ENCODE results near the gene CLRN2.
A peak's percentile ranks its signal among the peaks of the same experiment; 100 is the strongest.
"Not testable (repeated sequence)": the region's sequence is repeated elsewhere in the genome, so short reads cannot be mapped to it uniquely, and the experiment has no call there.

Gene CLRN2

DNA sequence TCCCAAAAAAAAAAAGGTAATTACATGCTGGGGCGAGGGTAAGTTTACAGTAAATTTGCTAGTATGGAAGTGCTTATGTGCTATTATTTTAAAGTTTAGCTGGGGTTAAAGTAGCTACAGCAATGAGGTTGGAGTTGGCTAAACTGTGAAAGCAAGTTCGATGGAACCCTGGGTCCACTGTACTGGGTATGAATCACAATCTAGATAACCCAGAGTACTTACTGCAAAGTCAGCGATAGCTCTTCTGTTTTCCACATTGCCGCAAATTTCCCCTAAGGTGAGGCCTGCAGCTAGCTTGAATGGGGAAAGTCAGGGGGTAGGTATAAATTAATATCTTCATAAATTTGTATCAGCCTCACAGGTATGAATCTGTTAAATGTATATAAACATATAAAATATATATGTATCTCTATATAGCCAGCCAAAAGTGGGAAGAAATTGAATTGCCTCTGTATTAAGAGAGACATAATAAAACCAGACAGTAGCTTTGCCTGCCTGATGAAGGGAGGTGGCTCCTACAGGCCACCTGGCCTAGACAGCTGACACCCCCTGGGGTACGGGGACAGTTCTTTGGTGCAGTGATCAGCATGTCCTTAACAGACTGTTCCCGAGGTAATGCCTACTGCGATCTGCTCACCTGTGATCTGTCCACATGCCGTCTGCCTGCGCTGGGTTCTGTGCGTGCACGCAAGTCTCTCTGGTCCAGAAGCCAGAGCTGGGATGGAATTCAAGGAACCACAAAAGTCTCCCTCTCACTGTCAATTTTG, 30.6 kb downstream of the CLRN2 start:
- DNase-seq: no peak

DNA sequence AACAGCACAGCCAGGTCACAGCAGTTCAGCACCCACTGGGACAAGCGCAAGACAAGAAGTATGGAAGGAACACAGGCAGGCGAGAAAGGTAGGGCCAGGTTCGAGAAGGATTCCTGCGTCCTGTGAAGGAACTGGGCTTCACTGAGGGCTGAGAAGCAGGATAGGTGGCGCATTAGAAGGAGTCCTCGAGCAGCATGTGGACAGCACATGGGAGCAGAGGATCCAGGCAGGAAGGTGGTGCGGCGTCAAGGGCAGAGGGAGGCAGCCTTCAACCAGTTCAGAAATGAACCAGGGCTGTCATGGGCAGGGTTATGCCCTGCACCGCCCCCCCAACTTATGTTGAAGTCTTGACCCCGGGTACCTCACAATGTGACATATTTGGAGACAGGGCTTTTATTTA, 31.3 kb downstream of the CLRN2 start:
- DNase-seq: no peak

DNA sequence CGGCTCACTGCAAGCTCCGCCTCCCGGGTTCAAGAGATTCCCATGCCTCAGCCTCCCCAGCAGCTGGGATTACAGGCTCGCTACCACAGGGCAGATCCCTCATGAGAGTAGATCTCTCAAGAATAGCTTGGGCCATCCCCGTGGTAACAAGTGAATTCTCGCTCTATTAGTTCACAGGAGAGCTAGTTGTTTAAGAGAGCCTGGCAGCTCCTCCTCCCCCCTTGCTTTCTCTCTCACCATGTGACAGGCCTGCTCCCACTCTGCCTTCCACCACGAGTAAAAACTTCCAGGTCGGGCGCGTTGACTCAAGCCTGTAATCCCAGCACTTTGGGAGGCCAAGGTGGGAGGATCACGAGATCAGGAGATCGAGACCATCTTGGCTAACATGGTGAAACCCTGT, 31.7 kb downstream of the CLRN2 start:
- no peak for DNase-seq

DNA sequence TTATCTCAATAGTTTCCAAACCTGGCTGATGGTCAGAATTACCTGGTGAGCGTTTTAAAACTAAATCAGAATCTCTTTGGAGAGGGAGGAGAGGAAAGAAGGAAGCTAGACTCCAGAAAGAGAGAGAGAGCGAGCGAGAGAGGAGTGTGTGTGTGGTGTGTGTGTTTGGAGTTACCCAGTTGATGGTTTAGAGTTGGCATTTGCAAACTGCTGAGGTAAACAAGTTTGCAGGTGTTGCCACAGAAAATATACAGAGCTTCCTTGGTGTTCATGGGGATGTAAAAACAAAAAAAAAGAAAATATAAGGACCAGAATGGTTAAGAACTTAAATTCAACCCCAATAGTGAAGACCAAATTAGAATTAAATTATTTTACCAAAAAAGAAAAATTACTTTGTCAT, 35.6 kb downstream of the CLRN2 start:
- no peak for DNase-seq

DNA sequence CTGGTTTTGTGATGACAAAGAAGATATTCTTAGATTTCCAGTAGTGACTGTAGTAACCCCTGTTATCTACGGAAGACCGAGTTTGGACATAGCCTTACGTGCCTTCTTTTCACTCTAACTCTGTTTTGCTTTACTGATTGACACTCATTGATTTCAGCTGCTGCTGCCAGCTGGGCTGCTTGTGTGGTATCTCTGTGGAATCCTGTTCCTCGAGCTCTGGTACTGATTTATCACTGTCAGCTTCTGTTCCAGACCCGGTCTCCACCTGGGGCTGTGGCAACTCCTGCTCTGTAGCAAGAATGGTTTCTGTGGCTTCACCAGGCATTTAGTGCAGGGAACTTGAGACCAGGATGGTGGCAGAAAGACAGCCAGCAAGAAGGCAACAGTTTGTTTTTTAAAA, 37.5 kb downstream of the CLRN2 start:
- no peak for DNase-seq

DNA sequence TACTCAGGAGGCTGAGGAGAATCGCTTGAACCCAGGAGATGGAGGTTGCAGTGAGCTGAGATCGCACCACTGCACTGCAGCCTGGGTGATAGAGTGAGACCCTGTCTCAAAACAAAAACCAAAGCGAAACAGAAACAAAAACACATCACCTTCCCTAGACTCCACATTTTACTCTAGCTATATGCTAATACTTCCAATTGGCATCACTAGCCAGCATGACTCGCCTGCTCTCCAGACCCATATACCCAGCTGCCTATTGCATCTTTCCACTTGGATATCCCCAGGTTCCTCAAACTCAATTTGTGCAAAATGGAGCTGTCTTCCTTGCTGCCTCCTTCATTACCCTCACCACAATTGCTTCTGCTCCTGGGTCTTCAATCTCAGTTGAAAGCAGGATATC, 39.6 kb downstream of the CLRN2 start:
- no peak for DNase-seq

DNA sequence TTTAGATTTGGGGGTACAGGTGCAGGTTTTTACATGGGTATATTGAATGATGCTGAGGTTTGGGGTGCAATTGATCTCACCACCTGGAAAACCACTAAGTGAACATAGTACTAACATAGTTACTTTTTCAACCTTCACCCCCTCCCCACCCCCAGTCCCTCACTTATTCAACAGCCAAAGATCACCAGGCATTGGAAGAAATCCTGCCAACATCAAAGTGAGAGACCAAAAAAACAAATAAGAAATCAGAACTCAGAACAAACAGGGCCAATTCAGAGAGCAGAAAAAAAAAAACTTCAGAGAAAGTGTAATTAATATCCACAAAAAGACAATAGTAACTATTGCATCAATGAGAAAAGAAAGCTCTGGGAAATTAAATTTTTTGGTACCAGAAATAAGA, 41.5 kb downstream of the CLRN2 start:
- no peak for DNase-seq

DNA sequence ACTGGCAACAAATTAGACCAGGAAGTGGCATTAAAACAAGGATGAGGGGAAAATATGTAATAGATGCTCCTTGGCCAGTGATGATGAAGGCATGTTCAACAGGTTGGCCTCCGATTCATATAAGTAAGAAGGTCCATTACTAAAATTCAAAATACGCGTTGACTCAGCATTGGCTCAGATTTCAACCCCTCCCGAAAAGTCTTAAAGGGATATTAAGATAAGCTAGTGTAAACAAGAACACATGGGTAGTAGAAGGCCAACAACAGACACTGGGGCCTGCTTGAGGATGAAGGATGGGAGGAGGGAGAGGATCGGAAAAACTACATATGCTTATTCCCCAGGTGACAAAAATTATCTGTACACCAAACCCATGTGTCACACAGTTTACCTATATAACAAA, 42.9 kb downstream of the CLRN2 start:
- no peak for DNase-seq

DNA sequence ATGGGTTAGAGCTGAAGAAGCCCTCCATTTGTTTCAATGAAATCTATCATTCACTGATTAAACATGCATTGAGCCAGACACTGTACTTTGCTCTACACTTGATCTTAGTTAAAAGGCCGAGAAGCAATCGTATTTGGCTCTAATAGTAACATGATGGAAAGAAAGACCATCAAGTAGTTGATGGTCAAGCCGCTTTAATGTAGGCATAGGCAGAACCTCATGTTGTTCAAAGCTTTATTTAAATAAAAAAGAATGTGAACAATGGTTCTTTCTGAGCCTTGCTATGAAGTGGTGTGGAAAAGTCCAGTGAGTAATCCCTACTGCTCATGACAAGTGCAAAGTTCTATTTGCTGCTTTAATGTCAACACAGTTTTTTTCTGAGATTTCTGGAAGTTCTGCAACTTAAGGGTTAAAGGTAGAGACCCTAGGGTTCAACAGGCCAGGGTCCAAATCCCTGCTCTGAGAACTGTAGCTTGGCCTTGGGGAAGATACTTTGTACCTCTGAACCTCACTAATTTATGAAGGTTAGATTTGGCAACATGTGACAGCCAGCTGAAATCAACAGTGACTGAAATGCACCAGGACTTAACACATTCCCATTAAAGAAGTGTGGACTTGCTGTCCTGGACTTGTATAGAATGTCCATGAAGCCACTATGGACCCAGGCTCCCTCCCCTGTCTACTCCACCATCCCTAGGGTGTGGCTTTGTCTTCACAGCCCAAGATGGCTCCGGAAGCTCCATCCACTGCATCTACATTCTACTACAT, 44.2 kb downstream of the CLRN2 start:
- no peak for DNase-seq

DNA sequence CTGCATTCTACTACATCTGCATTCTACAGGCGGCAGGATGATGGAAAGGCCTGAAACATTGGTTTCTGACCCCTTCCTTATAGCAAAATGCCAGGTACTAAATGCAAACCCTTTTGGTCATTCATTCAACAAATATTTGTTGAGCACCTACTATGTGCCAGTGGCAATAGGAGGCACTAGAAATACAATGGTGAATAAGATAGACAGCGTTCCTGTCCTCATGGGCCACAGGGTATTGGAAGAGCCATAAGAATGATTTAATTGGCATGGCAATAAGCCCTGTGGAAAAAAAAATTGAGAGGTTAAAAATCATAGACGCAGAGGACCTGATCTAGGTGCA, 44.7 kb downstream of the CLRN2 start:
- no peak for DNase-seq

DNA sequence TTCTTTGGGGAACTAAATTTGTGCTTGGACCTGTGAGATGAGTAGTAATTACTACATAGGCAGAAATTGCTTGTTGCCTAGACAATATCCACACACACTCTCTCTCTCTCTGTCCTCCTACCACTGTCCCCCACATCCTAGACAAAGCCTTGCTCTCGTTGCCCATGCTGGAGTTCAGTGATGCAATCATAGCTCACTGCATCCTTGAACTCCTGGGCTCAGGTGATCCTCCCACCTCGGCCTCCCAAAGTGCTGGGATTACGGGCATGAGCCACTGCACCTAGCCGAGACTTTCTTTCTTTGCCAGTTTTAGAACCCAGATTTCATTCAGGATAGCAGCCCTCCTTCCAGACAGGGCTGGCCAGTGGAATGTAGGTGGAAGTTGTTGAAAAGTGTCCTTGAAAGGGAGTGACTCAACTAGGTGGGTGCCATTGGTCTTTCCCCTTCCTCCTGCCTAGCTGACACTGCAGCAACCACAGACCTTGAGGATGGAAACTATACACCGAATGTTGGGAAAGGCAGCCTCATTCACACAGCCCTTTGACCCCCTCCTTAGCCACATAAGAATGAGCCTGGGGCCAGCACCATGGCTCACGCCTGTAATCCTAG, 45.2 kb downstream of the CLRN2 start:
- DNase-seq: no peak

DNA sequence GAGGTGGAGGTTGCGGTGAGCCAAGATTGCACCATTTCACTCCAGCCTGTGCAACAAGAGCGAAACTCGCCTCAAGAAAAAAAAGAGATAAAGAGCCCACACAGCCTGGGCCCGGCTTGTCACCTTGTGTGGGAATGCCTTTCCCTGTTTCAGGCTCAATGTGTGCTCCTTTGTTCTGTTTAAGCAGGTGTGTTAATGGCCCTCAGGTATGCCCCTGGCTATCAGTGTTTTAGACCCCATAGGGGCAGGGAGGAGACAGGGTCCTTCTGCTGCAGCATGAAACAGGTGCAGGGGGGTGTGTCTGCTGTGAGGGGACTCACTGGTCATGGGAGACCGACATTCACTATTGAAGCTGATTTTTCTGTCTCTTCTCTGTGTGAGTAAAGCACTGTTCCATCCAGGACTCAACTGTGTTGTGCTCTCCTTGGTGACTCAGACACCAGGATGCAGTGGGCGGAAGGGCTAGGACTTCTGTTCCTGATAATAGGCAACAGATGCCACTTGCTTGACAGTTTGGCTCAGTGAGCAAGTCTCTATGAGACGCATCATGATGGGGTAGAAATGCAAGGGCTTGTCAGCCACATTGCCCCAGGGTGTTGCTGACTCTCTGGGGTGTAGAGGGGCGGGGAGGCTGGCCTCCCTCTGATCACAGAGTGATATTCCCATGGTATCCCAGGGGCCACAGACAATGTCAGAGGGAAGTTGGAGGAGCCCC, 46.4 kb downstream of the CLRN2 start:
- DNase-seq: peak; percentile 55

DNA sequence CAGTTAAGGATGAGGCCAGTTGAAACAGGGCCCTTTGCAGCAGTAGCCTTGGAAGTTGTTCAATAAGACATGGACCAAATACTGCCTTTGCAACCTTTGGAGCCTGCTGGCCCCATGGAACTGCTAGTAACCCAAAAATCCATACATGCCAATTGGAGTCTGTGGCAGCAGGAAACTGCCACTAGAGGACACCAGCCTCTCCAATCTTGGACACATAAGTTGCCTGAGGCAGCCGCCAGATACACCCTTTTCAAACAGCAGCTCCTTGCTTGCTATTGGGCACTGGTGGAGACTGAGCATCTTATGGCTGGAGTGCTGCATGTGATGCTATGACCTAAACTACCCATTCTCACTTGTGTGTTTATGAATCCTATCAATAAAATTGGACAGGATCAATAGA, 47.2 kb downstream of the CLRN2 start:
- peak; percentile 9 for DNase-seq

DNA sequence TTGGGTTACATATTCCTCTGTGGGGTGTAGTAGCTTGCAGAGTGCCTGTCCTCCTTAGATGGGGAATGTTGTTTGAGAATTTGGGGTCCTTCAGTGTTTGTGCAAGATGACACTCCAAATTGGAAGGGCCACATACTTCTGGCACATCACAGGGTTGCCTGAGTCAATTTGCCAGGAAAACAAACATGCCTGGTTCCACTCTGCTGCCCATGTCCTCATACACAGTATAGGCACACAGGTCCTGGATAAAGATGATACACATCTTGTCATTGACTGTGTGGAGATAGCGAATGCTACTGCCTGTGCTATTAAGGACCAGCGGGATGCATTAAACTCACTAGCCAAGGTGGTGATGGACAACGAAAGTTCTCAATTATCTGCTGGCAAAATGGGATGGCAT, 50.9 kb downstream of the CLRN2 start:
- DNase-seq: no peak

DNA sequence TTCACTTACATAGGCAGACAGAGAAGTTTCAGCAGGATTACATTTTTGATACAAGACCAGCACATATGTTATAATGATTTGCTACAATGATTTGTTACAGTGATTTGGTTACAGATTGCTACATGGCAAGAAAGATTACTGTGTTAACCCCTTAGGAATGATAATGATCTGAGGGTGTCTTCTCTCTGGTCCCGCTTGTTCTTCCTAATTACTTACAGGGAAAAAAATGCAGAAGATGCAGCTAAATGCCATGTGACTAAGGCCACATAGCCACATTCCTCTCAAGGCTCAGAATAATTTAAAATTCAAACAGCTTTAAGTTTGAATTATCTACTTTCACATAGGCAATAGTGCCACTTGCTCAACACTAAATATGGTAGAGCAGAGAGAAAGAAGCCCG, 52.3 kb downstream of the CLRN2 start:
- peak; percentile 75 for DNase-seq

DNA sequence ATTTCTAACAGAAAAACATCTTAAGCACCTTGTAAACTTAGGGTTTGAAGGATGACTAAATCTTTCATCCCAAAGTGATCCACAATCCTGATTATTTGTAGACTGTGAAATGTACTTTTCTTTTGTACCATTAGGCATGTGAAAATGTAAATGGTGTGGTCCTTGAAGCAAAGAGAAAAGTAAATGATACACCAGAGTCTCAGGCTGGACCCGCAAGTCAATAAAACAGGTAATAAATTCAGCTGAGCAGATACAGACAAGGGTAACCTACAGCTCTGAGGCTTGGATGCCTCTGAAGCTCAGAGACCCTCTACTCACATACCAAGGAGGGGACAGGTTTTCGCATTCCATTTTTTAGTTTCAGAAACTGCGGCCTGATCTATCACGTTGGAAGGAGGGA, 59.2 kb downstream of the CLRN2 start:
- DNase-seq: no peak

DNA sequence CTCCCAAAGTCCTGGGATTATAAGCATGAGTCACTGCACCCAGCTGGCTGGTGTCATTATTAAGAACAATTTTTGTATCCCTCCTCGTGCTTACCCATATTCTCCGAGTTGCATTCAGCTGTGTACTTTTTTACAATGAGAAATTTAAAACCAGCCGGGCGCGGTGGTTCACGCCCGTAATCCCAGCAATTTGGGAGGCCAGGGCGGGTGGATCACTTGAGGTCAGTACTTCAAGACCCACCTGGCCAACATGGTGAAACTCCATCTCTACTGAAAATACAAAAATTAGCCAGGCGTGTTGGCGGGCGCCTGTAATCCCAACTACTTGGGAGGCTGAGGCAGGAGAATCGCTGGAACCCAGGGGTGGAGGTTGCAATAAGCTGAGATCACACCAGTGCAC, 60.2 kb downstream of the CLRN2 start:
- not testable (repeated sequence) for DNase-seq
